T-helper 22 cell (primary cell): ENCODE results near the gene TRIM68.

Experiments
- DNase-seq: peaks from one replicate; pipeline ENCODE4 v3.0.0-alpha.2; 2020; ENCODE audit warnings: low read depth

Gene TRIM68

GRCh38 chr11:4606231-4607015 is 1.6 kb downstream of the TRIM68 start:
- no peak for DNase-seq

GRCh38 chr11:4605057-4605456 is 3.0 kb downstream of the TRIM68 start:
- DNase-seq, result no peak

DNA sequence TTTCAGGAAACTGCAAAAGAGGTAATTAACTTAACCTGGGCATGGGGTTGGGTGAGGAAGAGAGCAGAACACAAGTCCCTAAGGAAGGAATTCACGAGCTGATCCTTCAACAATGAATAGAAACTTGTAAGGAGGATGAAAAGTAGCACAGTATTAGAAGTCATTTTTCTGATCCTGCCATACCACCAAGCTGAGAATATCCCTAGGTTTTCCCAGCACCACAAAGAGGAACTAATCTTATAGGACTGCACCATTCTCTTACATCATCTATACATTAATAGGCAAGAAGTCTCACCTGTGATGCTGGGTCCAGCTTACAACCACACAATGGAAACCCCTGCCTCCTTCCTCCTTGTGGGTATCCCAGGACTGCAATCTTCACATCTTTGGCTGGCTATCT is 14.3 kb downstream of the TRIM68 start, which contains the start of gene OR52I1:
TSS of gene OR52I1 (plus strand) at position 301 of the 400 bp plus-strand sequence. CDS start at position 301, 0 bp downstream.
- no peak for DNase-seq

GRCh38 chr11:4589017-4589416 is 19.0 kb downstream of the TRIM68 start:
- DNase-seq, result no peak

DNA sequence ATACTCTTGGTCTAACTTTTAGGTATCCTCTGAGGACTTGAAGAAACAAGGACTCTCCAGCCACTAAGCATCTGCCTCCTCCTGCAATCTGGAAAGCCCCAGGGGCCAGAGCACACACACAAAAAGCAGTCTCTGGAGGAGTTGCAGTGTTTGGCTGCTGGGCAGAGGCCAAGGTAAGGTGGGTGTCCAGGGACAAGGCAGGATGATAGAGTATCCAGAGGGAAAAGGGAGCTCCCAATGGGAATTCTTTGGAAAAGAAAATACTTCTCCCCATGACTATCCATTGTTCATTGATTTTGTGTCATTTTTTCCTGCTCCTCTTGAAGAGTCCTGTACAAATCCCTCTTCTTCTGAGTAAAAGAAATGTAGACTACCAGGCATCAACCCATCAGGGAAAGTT is 26.6 kb downstream of the TRIM68 start, which contains the start of gene OR52I2:
TSS of gene OR52I2 (plus strand) at position 301 of the 400 bp plus-strand sequence.
- DNase-seq, result no peak

DNA sequence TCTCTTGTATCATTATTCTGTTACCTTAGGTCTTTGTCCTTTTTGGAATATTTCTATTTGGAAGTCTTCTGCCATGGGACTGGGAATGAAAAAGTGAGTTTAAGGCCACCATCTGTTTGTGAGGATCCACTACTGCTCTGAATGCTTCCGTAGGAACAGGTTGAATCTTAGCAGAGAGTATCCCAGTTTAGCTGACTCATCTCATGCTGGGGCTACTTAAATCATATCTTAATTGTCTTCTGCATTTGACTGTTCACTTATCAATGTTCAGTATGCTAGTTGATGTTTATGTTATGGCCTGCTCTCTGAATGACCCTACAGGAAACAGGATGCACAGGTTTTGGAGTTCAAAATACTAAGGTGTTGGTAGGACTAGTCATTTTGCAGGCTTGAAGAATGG is 27.9 kb downstream of the TRIM68 start:
- no peak for DNase-seq

- DNase-seq, result no peak
These were observed 29.4 kb downstream of the TRIM68 start for GRCh38 chr11:4578624-4579023.

DNA sequence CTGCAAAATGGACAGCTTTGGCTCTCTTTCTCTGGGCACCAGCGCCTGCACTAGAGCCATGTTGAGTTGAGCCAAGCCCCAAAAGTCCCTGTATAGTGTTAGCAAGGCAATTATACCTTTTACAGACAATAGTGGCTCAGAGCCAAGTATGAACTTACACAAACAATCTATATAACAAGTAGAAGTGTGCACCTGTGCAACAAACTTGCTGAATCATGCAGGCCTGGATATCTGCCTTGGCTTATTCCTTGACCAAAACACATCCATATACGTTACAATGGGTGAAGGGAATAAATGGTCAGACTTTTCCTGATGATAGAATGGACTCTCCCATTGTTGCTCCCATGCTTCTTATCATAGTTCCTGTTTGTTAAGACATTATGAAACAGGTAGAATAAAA is 30.3 kb downstream of the TRIM68 start:
- DNase-seq, result no peak

DNA sequence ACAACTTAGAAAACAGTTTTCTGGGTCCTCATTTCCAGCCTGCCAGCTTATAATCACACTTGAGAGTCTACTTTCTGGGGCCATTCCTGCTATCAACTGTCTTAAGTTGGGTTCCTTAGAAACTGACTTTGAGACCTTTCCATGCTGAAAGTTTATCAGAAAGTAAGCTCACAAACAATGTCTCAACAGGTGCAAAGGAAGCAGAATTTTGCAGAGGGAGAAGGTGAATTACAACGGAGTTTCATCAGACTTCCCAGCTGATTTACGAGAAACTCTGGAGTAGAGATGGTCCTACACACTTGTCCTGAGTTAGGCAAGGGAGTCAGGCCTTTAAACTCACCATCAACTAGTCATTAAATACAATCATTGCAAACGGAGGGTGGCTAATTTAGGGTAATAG is 31.2 kb downstream of the TRIM68 start:
- DNase-seq, result no peak

DNA sequence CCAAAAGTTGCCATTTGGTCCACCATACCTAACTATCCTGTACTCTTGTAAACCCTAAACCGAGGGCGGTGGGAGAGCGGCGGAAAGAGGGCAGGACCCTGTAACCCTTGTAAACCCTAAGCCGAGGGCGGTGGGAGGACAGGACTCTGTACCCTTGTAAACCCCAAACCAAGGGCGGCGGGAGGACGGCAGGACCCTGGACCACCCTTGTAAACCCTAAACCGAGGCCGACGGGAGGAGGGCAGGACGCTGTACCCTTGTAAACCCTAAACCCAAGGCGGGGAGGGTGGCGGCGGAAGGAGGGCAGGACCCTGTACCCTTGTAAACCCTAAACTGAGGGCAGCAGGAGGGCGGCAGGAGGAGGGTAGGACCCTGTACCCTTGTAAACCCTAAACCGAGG is 39.0 kb downstream of the TRIM68 start:
- no peak for DNase-seq

DNA sequence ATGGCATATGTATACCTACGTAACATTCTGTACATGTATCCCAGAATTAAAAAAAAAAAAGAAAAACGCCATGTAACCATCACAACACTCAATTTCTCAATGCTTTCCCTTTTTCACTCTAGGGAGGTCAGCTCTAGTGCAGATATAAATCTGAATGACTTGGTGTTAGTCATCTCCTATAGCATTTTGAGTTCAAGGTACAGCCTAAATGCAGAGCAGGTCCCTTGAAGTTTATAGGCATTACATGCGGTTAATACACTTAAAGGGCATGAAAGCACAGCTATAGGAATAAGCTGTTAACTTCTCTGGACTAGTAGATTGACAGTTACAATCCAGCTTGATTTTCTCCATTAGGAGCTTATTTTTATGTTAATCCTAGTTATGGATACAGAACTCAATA is 42.7 kb downstream of the TRIM68 start:
- DNase-seq, result no peak

DNA sequence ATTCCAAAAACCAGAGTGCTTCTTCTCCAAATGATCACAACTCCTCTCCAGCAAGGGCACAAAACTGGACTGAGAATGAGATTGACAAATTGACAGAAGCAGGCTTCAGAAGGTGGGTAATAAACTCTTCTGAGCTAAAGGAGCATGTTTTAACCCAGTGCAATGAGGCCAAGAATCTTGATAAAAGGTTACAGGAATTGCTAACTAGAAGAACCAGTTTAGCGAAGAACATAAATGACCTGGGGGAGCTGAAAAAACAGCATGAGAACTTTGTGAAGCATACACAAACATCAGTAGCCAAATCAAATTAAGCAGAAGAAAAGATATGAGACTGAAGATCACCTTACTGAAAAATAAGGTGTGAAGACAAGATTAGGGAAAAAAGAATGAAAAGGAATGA is 47.6 kb downstream of the TRIM68 start:
- no peak for DNase-seq

DNA sequence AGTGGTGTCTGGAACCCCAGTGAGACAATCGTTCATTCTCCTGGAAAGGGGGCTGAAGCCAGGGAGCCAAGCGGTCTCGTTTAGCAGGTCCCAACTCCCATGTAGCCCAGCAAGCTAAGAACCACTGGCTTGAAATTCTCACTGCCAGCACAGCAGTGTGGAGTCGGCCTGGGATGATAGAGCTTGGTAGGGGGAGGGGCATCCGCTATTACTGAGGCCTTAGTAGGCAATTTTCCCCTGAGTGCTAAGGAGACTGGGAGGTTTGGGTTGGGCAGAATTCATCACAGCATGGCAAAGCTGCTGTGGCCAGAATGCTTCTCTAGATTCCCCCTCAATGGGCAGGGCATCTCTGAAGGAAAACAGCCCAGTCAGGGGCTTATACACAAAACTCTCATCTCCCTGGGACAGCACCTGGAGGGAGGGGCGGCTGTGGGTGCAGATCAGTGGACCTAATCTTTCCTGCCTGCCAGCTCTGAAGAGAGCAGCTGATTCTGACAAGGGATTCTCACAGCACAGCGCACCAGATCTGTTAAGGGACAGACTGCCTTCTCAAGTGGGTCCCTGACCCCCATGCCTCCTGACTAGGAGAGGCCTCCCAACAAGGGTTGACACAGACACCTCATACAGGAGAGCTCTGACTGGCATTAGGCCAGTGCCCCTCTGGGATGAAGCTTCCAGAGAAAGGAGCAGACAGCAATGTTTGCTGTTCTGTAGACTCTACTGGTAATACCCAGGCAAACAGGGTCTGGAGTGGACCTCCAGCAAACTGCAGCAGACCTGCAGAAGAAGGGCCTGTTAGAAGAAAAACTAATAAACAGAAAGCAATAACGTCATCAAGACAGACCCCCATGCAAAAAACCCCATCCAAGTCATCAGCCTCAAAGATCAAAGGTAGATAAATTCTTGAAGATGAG is 48.2 kb downstream of the TRIM68 start:
- no peak for DNase-seq

DNA sequence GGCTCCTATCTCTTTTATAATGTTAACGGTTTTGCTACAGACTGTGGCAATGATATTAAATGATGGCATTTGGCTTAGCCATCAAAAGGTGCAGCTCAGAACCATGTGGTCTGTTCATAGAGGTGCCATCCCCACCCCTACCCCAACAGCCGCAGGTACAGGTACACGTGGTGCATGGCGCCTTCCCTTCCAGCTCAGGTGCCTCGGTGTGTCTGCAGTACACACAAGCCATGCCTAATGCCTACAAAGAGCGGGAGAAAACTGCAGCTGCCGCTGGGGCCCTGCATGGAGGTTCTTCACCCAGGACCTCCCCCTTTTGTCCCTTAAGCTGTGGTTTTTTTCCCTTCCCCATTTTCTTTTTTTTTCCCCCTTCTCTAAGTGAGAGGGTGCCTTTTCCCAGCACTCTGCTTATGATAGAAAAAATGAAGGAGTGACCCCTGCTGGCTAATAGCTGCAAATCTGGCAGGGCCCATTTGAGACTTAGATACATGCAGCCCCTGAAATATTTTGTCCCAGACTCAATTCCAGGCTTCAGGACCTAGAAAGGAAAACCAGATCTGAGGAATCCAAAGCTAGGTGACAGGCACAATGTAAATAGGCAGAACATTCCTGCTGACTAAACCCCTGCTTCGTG is 56.6 kb downstream of the TRIM68 start:
- no peak for DNase-seq
